Keratinocyte (primary cell): ENCODE measurements around the gene RGL1. TPM values are rescaled to one million over a fixed set of nuclear protein-coding genes. Genes with fewer than 3 reads are reported as not detected.

ENCODE experiments used
- DNase-seq: peaks from one replicate; pipeline ENCODE4 v3.0.0-alpha.2; 2011; ENCODE audit warnings: low read depth, missing footprints, low spot score
- FAIRE-seq: peaks from 2 replicates; lab custom pipeline; 2011; peaks lifted over from hg19 to GRCh38; lab: Jason Lieb, UNC
- H2AFZ ChIP-seq: 2 replicates; pipeline ENCODE4 v1.6.0; 2012; ENCODE audit warnings: low read length, control low read depth, inconsistent platforms; ENCODE audit not compliant: control insufficient read depth
- H3K27ac ChIP-seq: 2 replicates; pipeline ENCODE4 v1.5.1; 2011; ENCODE audit warnings: low read length; ENCODE audit not compliant: control insufficient read depth, insufficient read depth
- H3K27me3 ChIP-seq: 3 replicates; pipeline ENCODE4 v1.6.0; 2011; ENCODE audit warnings: low read length; ENCODE audit not compliant: control insufficient read depth, insufficient read depth; ENCODE audit errors: extremely low read depth
- H3K36me3 ChIP-seq, 2 experiments: 2 replicates in 1 of 2; 3 replicates in 1 of 2; pipeline ENCODE4 v1.5.1; 2011; ENCODE audit warnings: low read length in 2 of 2, mild to moderate bottlenecking in 1 of 2; ENCODE audit not compliant: control insufficient read depth in 2 of 2, insufficient read depth in 2 of 2; ENCODE audit errors: extremely low read depth in 1 of 2
- H3K4me1 ChIP-seq: 3 replicates; pipeline ENCODE4 v1.5.1; 2011; ENCODE audit warnings: low read length; ENCODE audit not compliant: control insufficient read depth, insufficient read depth; ENCODE audit errors: extremely low read depth
- H3K4me2 ChIP-seq: 3 replicates; pipeline ENCODE4 v1.6.0; 2011; ENCODE audit warnings: low read depth, low read length; ENCODE audit not compliant: control insufficient read depth, insufficient read depth; ENCODE audit errors: extremely low read depth
- H3K4me3 ChIP-seq, 3 experiments: fragments of 200-600 bp in 1 of 3; sonication (generic) in 1 of 3; 2 replicates in 2 of 3; 3 replicates in 1 of 3; pipeline ENCODE4 v1.5.1; 2011 to 2016; ENCODE audit warnings: low read length in 3 of 3, mild to moderate bottlenecking in 3 of 3, control low read depth in 2 of 3, inconsistent platforms in 1 of 3, low read depth in 1 of 3, mixed read lengths in 1 of 3, mixed run types in 1 of 3, moderate library complexity in 1 of 3; ENCODE audit not compliant: control insufficient read depth in 2 of 3, insufficient read depth in 2 of 3; ENCODE audit errors: extremely low read depth in 1 of 3
- H3K79me2 ChIP-seq: 2 replicates; pipeline ENCODE4 v1.6.0; 2012; ENCODE audit warnings: low read length; ENCODE audit not compliant: control insufficient read depth, insufficient read depth
- H3K9ac ChIP-seq: 3 replicates; pipeline ENCODE4 v1.6.0; 2011; ENCODE audit warnings: low read length; ENCODE audit not compliant: control insufficient read depth, insufficient read depth; ENCODE audit errors: extremely low read depth
- H3K9me1 ChIP-seq: 3 replicates; pipeline ENCODE4 v1.6.0; 2011; ENCODE audit warnings: low read length; ENCODE audit not compliant: control insufficient read depth, insufficient read depth; ENCODE audit errors: extremely low read depth
- H3K9me3 ChIP-seq: 2 replicates; pipeline ENCODE4 v1.5.1; 2012; ENCODE audit warnings: low read depth, low read length; ENCODE audit not compliant: control insufficient read depth
- H4K20me1 ChIP-seq: 3 replicates; pipeline ENCODE4 v1.6.0; 2011; ENCODE audit warnings: low read length; ENCODE audit not compliant: control insufficient read depth, insufficient read depth; ENCODE audit errors: extremely low read depth
- CTCF ChIP-seq, 3 experiments: IDR thresholded peaks in 1 of 3; conservative IDR thresholded peaks in 1 of 3; optimal IDR thresholded peaks in 1 of 3; 2 replicates in 2 of 3; 3 replicates in 1 of 3; pipeline versions ENCODE3 to v1.5.1; 2011; ENCODE audit warnings: low read length in 3 of 3, mild to moderate bottlenecking in 3 of 3, moderate library complexity in 2 of 3, control low read depth in 1 of 3, inconsistent platforms in 1 of 3; ENCODE audit not compliant: insufficient read depth in 2 of 3; ENCODE audit errors: extremely low read depth in 1 of 3
- EZH2 ChIP-seq: IDR thresholded peaks from one replicate; pipeline ENCODE4 v1.6.1; 2012; ENCODE audit warnings: inconsistent platforms, mild to moderate bottlenecking, low read length, moderate library complexity
- dilution Hi-C: fragments of 300-500 bp; cut with MboI; formaldehyde crosslinking; loops from one replicate; pipeline ENCODE4 v1.7.0; 2020; ENCODE audit warnings: low sequenced_read_pairs; ENCODE audit not compliant: extremely low pct_ligation_motif_present
- polyA plus RNA-seq, 5 experiments: library from polyadenylated mRNA; depleted of rRNA in 3 of 5; stranded (reverse) in 3 of 5; stranded (forward) in 1 of 5; unstranded in 1 of 5; fragments of >200 nt; gene quantifications; 1 replicate in 1 of 5; 2 replicates in 3 of 5; 3 replicates in 1 of 5; pipeline versions ENCODE4 v1.2.1 to v1.2.3, GENCODE V29; 2011 to 2012; ENCODE audit warnings: missing spikeins in 2 of 5, low read depth in 1 of 5, low replicate concordance in 1 of 5

The RGL1 gene
- polyA plus RNA-seq, 1 donor (not counting 4 experiments of a cell fraction or from before 2014, with no cell fraction given), result 1.2 TPM

GRCh38 chr1:183883623-183884022 lies 78.7 kb downstream of the RGL1 start:
- no peaks in the 10 kb centered on the region for H3K9me3 ChIP-seq
- no peaks in the 10 kb centered on the region for H4K20me1 ChIP-seq
- H3K79me2 ChIP-seq, result no peaks in the 10 kb centered on the region
- TF ChIP-seq CTCF (optimal IDR thresholded peaks at IDR 0.05 in 1 of 3, IDR thresholded peaks at IDR 0.05 in 1 of 3, conservative IDR thresholded peaks at IDR 0.05 in 1 of 3; ENCODE audit: extremely low read depth in 1 of 3, insufficient read depth in 2 of 3, low read length in 3 of 3), result no peak
- TF ChIP-seq EZH2, result no peak
- H3K4me2 ChIP-seq, result no peak overlapping the region
- H3K9ac ChIP-seq, result no peak overlapping the region
- H3K27ac ChIP-seq, result no peak overlapping the region
- DNase-seq (no peak), FAIRE-seq (no peak)
- H3K4me3 ChIP-seq, result no peak overlapping the region
- H2AFZ ChIP-seq, result no peak overlapping the region
- no peaks in the 10 kb centered on the region for H3K36me3 ChIP-seq
- no peaks in the 10 kb centered on the region for H3K9me1 ChIP-seq
- H3K27me3 ChIP-seq, result no peaks in the 10 kb centered on the region
- dilution Hi-C loops, result no loop called here
- peaks cover 18% of the 10 kb centered on the region for H3K4me1 ChIP-seq

- H3K4me1 ChIP-seq, result peaks cover 18% of the 10 kb centered on the region
Observed at GRCh38 chr1:183884526-183884925, 79.6 kb downstream of the RGL1 start.

More at GRCh38 chr1:183884526-183884925, 79.6 kb downstream of the RGL1 start:
- FAIRE-seq, result no peak
- no peak overlapping the region for H3K4me2 ChIP-seq
- H3K9me1 ChIP-seq, result no peaks in the 10 kb centered on the region
- no peak overlapping the region for H3K9ac ChIP-seq
- no peaks in the 10 kb centered on the region for H3K79me2 ChIP-seq
- no peaks in the 10 kb centered on the region for H3K9me3 ChIP-seq
- H3K27ac ChIP-seq, result no peak overlapping the region
- dilution Hi-C loops, result no loop called here
- TF ChIP-seq CTCF (optimal IDR thresholded peaks at IDR 0.05 in 1 of 3, IDR thresholded peaks at IDR 0.05 in 1 of 3, conservative IDR thresholded peaks at IDR 0.05 in 1 of 3; ENCODE audit: extremely low read depth in 1 of 3, insufficient read depth in 2 of 3, low read length in 3 of 3), result no peak
- no peak for TF ChIP-seq EZH2
- no peak for DNase-seq
- no peaks in the 10 kb centered on the region for H4K20me1 ChIP-seq
- H3K4me3 ChIP-seq, result no peak overlapping the region
- no peak overlapping the region for H2AFZ ChIP-seq
- no peaks in the 10 kb centered on the region for H3K36me3 ChIP-seq
- H3K27me3 ChIP-seq, result no peaks in the 10 kb centered on the region
